GM19397 (cell line): ENCODE measurements around the gene TEKT1.
"Not testable (repeated sequence)": the region's sequence is repeated elsewhere in the genome, so short reads cannot be mapped to it uniquely, and the experiment has no call there.

Source experiments
- ATAC-seq: cut with Tn5 transposase; IDR thresholded peaks from one replicate; pipeline ENCODE4 v1.9.1; 2021; ENCODE audit warnings: mild to moderate bottlenecking, moderate library complexity; ENCODE audit not compliant: unreplicated experiment

TEKT1 gene

GRCh38 chr17:6818938-6819337 lies 12.6 kb downstream of the TEKT1 start:
- no peak for ATAC-seq

- ATAC-seq, result not testable (repeated sequence)
Measured at GRCh38 chr17:6816368-6816767, 15.2 kb downstream of the TEKT1 start.

GRCh38 chr17:6815775-6816174 lies 15.8 kb downstream of the TEKT1 start:
- ATAC-seq, result no peak

- ATAC-seq, result no peak
Measured at GRCh38 chr17:6812295-6812694, 19.2 kb downstream of the TEKT1 start.

GRCh38 chr17:6811510-6811909 lies 20.0 kb downstream of the TEKT1 start:
- ATAC-seq, result no peak

- ATAC-seq, result no peak
Measured at GRCh38 chr17:6800422-6801027, 31.0 kb downstream of the TEKT1 start.

- ATAC-seq, result no peak
Measured at GRCh38 chr17:6799738-6800137, 31.8 kb downstream of the TEKT1 start.

GRCh38 chr17:6797718-6798351 lies 33.7 kb downstream of the TEKT1 start:
- ATAC-seq, result no peak

- ATAC-seq, result no peak
Measured at GRCh38 chr17:6796887-6797490, 34.5 kb downstream of the TEKT1 start.

- no peak for ATAC-seq
Measured at GRCh38 chr17:6796017-6796886, 35.3 kb downstream of the TEKT1 start.

- no peak for ATAC-seq
Measured at GRCh38 chr17:6793748-6794493, 37.6 kb downstream of the TEKT1 start.

- no peak for ATAC-seq
Measured at GRCh38 chr17:6789146-6789545, 42.4 kb downstream of the TEKT1 start.

GRCh38 chr17:6787081-6787693 lies 44.3 kb downstream of the TEKT1 start:
- no peak for ATAC-seq

GRCh38 chr17:6786618-6787017 lies 44.9 kb downstream of the TEKT1 start:
- ATAC-seq, result no peak

- no peak for ATAC-seq
Measured at GRCh38 chr17:6782244-6782643, 49.3 kb downstream of the TEKT1 start.

- ATAC-seq, result no peak
Measured at GRCh38 chr17:6780886-6781285, 50.6 kb downstream of the TEKT1 start.

- ATAC-seq, result no peak
Measured at GRCh38 chr17:6780001-6780400, 51.5 kb downstream of the TEKT1 start.

GRCh38 chr17:6779411-6779810 lies 52.1 kb downstream of the TEKT1 start:
- ATAC-seq, result no peak

- ATAC-seq, result no peak
Measured at GRCh38 chr17:6775871-6776405, 55.6 kb downstream of the TEKT1 start, which contains the start of gene FBXO39. Gene FBXO39 (plus strand): TSS chr17:6776215. CDS start chr17:6779869, 3,654 bp downstream.

- ATAC-seq, result not testable (repeated sequence)
Measured at GRCh38 chr17:6774906-6775305, 56.6 kb downstream of the TEKT1 start.
